Fibroblast of skin of abdomen (primary cell): ENCODE results near the gene DYSF.

Experiments used
- DNase-seq: peaks from one replicate; pipeline ENCODE4 v3.0.0-alpha.2; 2013

DYSF gene

GRCh38 chr2:71713581-71714580 is 260.5 kb downstream of the DYSF start:
- no peak for DNase-seq

- no peak for DNase-seq
Observed at GRCh38 chr2:71714601-71715240, 261.4 kb downstream of the DYSF start.

- DNase-seq, result no peak
Observed at GRCh38 chr2:71715241-71715750, 261.9 kb downstream of the DYSF start.

GRCh38 chr2:71715951-71716696 is 262.8 kb downstream of the DYSF start:
- DNase-seq, result no peak

DNA sequence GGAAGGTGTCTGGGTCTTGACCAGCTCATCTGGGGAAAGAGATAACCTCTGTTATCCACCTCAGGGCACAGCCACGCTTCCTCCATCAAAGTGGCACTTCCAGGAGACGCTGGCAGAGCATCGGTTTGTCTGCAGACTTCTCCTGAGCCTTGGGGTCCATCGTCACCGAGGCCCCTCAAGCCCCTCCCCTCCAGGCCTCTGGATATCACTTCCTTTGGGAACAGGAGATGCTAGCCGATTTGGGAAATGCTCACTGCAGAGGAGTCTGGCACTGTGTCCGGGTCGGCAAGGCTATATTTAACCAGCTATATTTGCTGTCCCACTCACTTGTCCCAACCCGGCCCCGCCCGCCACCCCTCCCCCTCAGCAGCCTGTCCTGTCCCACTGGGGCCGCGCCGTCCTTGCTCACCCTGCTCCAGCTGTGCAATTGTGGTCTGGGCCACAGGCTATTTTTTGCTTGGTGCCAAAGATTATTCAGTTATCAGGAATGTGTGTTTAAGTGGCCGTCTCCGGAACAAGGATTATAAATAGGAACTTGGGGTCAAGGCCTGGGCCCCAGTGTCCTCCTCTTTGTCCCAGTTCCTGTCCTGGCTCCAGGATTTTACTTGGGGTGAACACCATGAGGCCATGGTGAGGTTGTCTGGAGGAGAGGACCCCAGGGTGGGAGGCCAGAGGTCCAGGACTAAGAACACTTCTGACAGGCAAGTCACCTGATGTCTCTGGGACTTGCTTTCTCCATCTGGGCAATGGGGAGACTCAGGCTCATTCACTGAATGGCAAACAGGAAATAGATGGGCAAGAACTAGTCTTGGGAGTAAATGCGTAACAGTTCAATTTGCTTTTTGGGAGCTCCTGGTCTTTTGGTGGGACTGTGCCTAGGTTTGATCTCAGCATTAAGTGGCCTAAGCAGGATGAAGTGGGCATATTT is 263.6 kb downstream of the DYSF start:
- peak; percentile 62 for DNase-seq

- no peak for DNase-seq
Observed at GRCh38 chr2:71718686-71719085, 265.3 kb downstream of the DYSF start.

GRCh38 chr2:71719520-71720282 is 266.3 kb downstream of the DYSF start:
- DNase-seq, result no peak

DNA sequence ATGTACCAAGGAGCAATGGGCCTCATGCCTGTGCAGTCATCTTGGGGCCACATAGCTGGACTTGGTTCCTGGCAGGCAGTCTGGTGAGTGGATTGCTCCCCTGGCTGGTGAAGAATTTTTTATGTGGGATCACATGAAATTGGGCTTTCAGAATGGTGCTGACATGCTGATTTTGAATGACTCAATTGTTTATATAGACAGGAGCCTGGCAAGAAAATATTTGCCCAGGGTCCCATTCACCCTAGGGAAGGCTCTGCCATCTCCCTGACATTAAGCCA is 266.9 kb downstream of the DYSF start:
- DNase-seq, result no peak

- DNase-seq, result no peak
Observed at GRCh38 chr2:71720596-71721361, 267.4 kb downstream of the DYSF start.

- DNase-seq, result peak; percentile 43
Observed at GRCh38 chr2:71721362-71721665, 268.0 kb downstream of the DYSF start.

- no peak for DNase-seq
Observed at GRCh38 chr2:71721669-71722068, 268.3 kb downstream of the DYSF start.

GRCh38 chr2:71722286-71722685 is 268.9 kb downstream of the DYSF start:
- DNase-seq, result no peak

DNA sequence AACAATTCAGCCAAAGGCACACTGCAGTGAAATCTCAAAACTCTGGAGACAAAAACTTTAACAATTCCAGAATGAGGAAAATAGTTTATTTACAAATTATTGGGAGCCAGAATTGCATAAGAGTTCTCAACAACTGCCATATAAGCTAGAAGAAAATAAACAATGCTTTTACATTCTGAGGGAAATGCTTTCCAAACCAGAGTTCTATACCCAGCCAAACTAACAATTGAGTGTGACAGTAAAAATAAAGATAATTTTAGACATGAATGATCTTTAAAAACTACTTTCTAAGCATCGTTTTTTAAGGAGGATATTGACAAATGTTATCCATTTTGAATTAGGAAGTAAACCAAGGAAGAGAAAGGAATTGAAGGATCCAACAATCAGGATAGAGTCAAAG is 271.4 kb downstream of the DYSF start:
- no peak for DNase-seq

GRCh38 chr2:71725836-71726235 is 272.5 kb downstream of the DYSF start:
- peak; percentile 22 for DNase-seq

- peak; percentile 13 for DNase-seq
Observed at GRCh38 chr2:71727562-71727961, 274.2 kb downstream of the DYSF start.

- DNase-seq, result no peak
Observed at GRCh38 chr2:71728036-71728435, 274.7 kb downstream of the DYSF start.

- DNase-seq, result no peak
Observed at GRCh38 chr2:71730785-71731383, 277.5 kb downstream of the DYSF start.

GRCh38 chr2:71734620-71735019 is 281.3 kb downstream of the DYSF start:
- DNase-seq, result no peak

- DNase-seq, result no peak
Observed at GRCh38 chr2:71735676-71736075, 282.3 kb downstream of the DYSF start.
